ENCODE data around the gene MEGF9. TPM values are rescaled to one million over a fixed set of nuclear protein-coding genes. Genes with fewer than 3 reads are reported as not detected.

MEGF9 gene
- total RNA-seq, 2 experiments from 2014 or later, result 6.3 to 6.7 TPM

DNA sequence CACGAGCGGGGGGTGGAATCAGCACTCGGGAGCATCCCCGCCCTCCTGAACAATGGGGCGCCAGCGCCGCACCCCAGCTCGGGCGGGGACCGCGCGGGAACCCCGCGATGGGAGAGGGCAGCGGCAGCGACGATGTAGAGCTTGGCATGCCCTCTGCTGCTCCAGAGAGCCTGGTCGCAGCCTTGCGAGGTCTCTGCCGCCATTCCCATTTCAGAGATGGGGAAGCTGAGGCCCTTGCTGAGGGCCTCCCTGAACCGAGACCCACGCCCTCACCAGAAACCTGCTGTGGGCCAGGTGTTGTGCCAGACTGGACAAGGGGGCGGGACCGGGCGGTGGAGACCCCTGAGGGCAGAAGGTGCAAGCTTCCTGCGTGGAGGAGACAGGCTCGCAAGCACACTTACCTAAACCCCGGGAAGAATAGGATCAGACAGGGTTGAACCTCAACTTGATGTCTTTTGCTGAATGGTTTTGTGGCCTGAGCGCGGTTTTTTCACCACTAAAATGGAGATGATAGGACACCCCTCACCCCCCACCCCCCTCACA lies 647 bp upstream of the MEGF9 start:
- no peaks in the 10 kb centered on the region for H3K27me3 Mint-ChIP-seq (ENCODE audit: low read depth)
- POLR2A ChIA-PET, result interaction anchor here (1.2 kb wide), 1 partner anchor 407 kb away, joined by 3 read pairs; no protein-coding TSS in a partner anchor
- ATAC-seq (no peak), DNase-seq (no peak)
- H3K4me3 Mint-ChIP-seq, result peak overlapping the region; percentile 78
- H3K36me3 Mint-ChIP-seq (ENCODE audit: low read depth), result no peaks in the 10 kb centered on the region
- CTCF ChIA-PET, result interaction anchor here (0.7 to 1.5 kb wide), 5 partner anchors 10 to 345 kb away, joined by 3 to 6 read pairs (median 3); no protein-coding TSS in a partner anchor
- H3K27ac Mint-ChIP-seq, result peak overlapping the region; percentile 80
- H3K4me1 Mint-ChIP-seq (ENCODE audit: low read depth), result peaks cover 37% of the 10 kb centered on the region
- no peaks in the 10 kb centered on the region for H3K9me3 Mint-ChIP-seq (ENCODE audit: insufficient read depth)

DNA sequence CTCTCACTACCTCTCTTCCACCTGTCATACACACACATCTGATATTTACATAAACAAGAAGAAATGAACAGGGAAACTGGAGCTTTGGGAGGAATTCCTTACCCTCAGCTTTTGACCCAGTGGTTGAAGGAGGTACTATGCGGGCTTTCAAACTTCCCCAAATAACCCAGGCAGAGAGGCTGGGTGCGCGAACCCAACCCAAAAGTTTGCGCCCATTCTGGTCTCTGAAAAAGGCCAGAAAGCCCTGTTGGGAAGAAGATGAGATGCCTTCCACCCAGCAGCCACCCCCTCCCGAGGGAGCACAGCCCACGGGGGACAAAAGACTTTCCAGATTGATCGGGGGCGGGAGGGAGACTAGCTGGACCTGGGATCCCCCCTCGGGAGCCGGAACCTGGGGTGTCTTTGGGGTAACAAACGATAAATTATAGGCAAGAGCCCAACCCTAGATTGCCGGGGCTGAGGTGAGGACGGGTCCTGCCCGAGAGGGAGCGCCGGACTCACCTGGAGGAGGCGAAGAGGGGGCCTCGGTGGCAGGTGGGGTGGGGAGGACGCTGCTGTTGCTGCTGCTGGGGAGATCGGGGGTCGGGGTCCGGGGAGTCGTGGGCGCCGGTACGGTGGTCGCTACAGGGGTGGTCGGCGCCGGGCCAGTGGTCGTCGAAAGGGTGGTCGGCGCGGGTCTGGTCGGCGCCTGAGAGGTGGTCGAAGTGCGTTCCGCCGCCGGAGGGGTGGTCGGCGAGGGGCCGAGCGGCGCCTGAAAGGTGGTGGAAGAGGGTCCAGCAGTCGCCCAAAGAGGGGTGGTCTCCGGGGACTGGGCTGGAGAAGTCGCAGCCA lies 798 bp downstream of the MEGF9 start:
- Mint-ChIP-seq H3K4me1 (ENCODE audit: low read depth) (peaks cover 43% of the 10 kb centered on the region), H3K36me3 (ENCODE audit: low read depth) (no peaks in the 10 kb centered on the region), H3K27ac (peak overlapping the region; percentile 70), H3K9me3 (ENCODE audit: insufficient read depth) (no peaks in the 10 kb centered on the region), H3K27me3 (ENCODE audit: low read depth) (no peaks in the 10 kb centered on the region), H3K4me3 (peak overlapping the region; percentile 84)
- no peak for ATAC-seq
- CTCF ChIA-PET, result interaction anchor here (0.8 to 1.4 kb wide), 2 partner anchors 16 to 346 kb away, joined by 3 read pairs; no protein-coding TSS in a partner anchor
- DNase-seq, result no peak
- POLR2A ChIA-PET, result interaction anchor here (0.6 to 0.9 kb wide), 2 partner anchors 134 to 776 kb away, joined by 3 to 5 read pairs; partner anchors contain the start of gene CDK5RAP2

DNA sequence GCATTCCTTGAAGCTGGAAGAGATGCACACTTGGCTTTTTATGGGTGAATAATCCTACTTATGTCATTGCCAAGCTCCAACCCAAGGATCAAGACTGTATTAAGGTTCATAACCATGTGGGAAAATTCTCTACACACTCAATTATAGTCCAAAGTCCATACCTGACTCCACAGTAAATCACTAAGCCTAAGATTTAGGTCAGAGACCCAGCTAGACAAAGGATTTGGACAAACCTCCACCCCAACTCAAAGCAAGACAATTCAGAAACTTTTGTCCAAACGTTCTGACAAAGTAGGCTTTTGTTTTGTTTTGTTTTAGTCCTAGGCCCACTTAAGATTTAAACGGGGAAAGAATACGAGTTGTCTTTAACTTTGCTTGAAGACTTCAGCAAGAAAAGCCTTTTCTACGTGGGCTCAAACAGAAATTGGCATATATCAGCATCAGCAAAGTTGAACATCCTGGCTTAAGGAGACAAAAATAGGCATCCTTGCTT lies 1.7 kb downstream of the MEGF9 start:
- H3K27me3 Mint-ChIP-seq (ENCODE audit: low read depth), result no peaks in the 10 kb centered on the region
- peak overlapping the region; percentile 70 for H3K27ac Mint-ChIP-seq
- no peaks in the 10 kb centered on the region for H3K36me3 Mint-ChIP-seq (ENCODE audit: low read depth)
- peaks cover 43% of the 10 kb centered on the region for H3K4me1 Mint-ChIP-seq (ENCODE audit: low read depth)
- DNase-seq (no peak), ATAC-seq (no peak)
- POLR2A ChIA-PET, result interaction anchor here (0.5 to 0.9 kb wide), 3 partner anchors 133 to 777 kb away, joined by 3 to 5 read pairs (median 3); partner anchors contain the start of gene CDK5RAP2
- peak overlapping the region; percentile 84 for H3K4me3 Mint-ChIP-seq
- CTCF ChIA-PET, result interaction anchor here (0.8 to 1.4 kb wide), 3 partner anchors 17 to 347 kb away, joined by 3 to 9 read pairs (median 3); no protein-coding TSS in a partner anchor
- H3K9me3 Mint-ChIP-seq (ENCODE audit: insufficient read depth), result no peaks in the 10 kb centered on the region

DNA sequence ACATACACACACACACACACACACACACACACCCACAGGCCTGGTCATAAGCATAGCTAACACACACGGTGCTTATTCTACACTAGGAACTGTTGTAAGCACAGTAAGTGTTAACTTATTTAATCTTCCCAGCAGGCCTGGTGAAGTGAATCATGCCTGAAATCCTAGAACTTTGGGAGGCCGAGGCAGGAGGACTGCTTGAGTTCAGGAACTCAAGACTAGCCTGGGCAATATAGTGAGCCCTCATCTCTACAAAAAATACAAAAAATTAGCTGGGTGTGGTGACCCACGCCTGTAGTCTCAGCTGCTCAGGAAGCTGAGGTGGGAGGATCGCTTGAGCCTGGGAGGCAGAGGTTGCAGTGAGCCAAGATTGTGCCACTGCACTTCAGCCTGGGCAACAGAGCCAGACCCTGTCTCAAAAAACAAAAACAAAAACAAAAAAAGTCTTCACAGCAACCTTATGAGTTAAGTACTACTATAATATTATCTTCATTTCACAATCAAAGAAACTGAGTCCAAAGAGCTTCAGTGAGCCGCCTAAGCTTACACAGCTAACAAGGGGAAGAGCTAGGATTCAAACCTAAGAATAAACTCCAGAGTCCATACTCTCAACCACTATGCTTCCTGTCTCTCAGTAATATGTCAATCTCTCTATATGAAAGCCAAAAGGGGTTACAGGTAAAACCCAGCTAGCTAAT lies 2.3 kb downstream of the MEGF9 start:
- Mint-ChIP-seq H3K9me3 (ENCODE audit: insufficient read depth) (no peaks in the 10 kb centered on the region), H3K4me1 (ENCODE audit: low read depth) (peaks cover 43% of the 10 kb centered on the region), H3K27ac (peak overlapping the region; percentile 47), H3K27me3 (ENCODE audit: low read depth) (no peaks in the 10 kb centered on the region), H3K4me3 (peak overlapping the region; percentile 84), H3K36me3 (ENCODE audit: low read depth) (no peaks in the 10 kb centered on the region)
- ChIA-PET POLR2A (interaction anchor here (0.5 kb wide), 1 partner anchor 212 kb away, joined by 3 read pairs; no protein-coding TSS in a partner anchor), CTCF (interaction anchor here (0.5 to 1.5 kb wide), 4 partner anchors 18 to 364 kb away, joined by 3 to 9 read pairs (median 4); no protein-coding TSS in a partner anchor)
- ATAC-seq (no peak), DNase-seq (no peak)

DNA sequence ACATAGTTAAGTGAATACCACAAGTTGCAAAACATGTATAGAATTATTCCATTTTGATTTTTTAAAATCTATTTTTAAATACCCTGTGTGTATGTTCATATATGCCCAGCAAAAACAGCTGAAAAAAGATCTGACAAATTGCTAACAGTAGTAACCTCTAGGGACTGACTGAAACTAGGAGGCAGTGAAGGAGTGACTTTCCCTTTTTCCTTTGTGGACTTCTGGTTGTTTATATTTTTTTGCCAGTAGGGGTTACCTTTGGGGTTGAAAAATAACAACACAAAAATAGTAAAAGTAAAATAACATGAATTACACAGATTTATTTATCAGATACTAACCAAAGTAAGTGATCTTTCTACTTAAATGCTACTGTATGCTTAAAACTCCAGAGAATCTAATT lies 2.9 kb downstream of the MEGF9 start:
- ChIA-PET POLR2A (no interaction called here), CTCF (interaction anchor here (0.5 to 1.5 kb wide), 2 partner anchors 30 to 365 kb away, joined by 3 to 5 read pairs; no protein-coding TSS in a partner anchor)
- ATAC-seq (no peak), DNase-seq (no peak)
- Mint-ChIP-seq H3K4me1 (ENCODE audit: low read depth) (peaks cover 43% of the 10 kb centered on the region), H3K4me3 (no peak overlapping the region), H3K9me3 (ENCODE audit: insufficient read depth) (no peaks in the 10 kb centered on the region), H3K27me3 (ENCODE audit: low read depth) (no peaks in the 10 kb centered on the region), H3K36me3 (ENCODE audit: low read depth) (no peaks in the 10 kb centered on the region), H3K27ac (no peak overlapping the region)

DNA sequence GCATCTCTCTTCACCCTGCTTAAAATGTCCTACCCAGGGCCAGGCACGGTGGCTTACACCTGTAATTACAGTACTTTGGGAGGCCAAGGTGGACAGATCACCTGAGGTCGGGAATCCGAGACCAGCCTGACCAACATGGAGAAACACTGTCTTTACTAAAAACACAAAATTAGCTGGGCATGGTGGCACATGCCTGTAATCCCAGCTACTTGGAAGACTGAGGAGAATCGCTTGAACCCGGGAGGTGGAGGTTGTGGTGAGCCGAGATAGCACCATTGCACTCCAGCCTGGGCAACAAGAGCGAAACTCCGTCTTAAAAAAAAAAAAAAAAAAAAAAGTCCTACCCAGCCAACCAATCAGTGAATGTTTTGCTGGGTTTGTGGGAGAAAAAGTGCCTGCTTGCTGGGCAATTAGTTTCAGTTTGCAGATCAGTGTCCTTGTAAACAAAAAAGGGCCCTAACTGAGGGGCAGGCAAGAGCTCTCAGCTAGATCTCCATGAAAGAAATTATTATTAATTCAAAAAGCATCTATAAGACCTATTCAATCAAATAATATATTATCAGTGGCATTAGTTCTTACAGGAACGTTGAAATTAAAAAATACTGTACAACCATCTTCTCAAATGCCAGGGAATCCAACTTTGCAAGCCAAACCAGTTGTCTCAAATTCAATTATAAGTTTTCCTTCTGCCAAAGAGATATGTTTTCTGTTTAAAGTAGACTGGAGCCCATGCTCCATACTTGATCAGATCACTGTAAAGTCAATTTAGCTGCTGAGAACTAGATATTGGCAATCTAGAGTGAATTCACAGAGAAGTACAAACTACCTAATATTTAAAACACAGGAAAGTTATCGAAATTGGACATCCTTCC lies 3.9 kb downstream of the MEGF9 start:
- POLR2A ChIA-PET, result interaction anchor here (0.6 kb wide), 1 partner anchor 71 kb away, joined by 3 read pairs; no protein-coding TSS in a partner anchor
- no peaks in the 10 kb centered on the region for H3K9me3 Mint-ChIP-seq (ENCODE audit: insufficient read depth)

DNA sequence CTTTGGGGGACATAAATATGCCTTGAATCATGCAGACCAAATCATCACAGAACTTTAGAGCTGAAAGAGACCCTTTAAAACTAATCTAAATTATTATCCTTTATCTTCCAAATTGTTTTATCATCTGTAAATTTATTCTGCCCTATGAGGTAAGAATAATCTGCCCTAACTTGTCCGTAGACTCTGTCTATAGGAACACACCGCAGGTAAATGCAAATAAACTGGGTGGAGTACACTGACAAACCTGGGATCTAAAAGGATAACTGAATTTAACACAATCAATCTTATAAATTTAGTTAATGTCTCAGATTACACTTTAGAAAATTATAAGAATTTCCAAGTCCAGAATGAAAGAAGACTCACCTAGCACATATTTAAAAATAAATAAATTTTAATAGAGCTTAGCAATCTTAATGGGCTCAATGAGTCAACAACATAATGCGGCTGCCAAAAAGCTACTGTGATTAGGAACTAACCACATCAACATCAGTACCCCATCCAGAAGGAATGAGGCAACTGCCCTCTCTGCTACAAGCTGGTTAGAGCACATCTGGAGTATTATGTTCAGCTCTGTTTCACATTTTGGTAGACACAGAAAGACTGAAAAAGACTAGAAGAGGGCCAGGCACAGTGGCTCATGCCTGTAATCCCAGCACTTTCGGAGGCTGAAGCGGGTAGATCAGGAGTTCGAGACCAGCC lies 5.6 kb downstream of the MEGF9 start:
- DNase-seq (no peak), ATAC-seq (no peak)
- Mint-ChIP-seq H3K9me3 (ENCODE audit: insufficient read depth) (no peaks in the 10 kb centered on the region), H3K4me1 (ENCODE audit: low read depth) (peaks cover 39% of the 10 kb centered on the region), H3K27me3 (ENCODE audit: low read depth) (no peaks in the 10 kb centered on the region), H3K27ac (no peak overlapping the region), H3K36me3 (ENCODE audit: low read depth) (peaks cover 2% of the 10 kb centered on the region), H3K4me3 (no peak overlapping the region)
- POLR2A ChIA-PET, result no interaction called here
- CTCF ChIA-PET, result interaction anchor here (0.9 to 1.9 kb wide), 2 partner anchors 11 to 13 kb away, joined by 3 to 8 read pairs; no protein-coding TSS in a partner anchor

More for the DNA sequence above, 3.9 kb downstream of the MEGF9 start:
- no peaks in the 10 kb centered on the region for H3K27me3 Mint-ChIP-seq (ENCODE audit: low read depth)
- H3K36me3 Mint-ChIP-seq (ENCODE audit: low read depth), result no peaks in the 10 kb centered on the region
- no peak for ATAC-seq
- H3K27ac Mint-ChIP-seq, result peak overlapping the region; percentile 68
- peaks cover 43% of the 10 kb centered on the region for H3K4me1 Mint-ChIP-seq (ENCODE audit: low read depth)
- peak overlapping the region; percentile 62 for H3K4me3 Mint-ChIP-seq
- DNase-seq, result peak; percentile 39
- CTCF ChIA-PET, result interaction anchor here (1.5 kb wide), 2 partner anchors 11 to 366 kb away, joined by 3 read pairs; no protein-coding TSS in a partner anchor

DNA sequence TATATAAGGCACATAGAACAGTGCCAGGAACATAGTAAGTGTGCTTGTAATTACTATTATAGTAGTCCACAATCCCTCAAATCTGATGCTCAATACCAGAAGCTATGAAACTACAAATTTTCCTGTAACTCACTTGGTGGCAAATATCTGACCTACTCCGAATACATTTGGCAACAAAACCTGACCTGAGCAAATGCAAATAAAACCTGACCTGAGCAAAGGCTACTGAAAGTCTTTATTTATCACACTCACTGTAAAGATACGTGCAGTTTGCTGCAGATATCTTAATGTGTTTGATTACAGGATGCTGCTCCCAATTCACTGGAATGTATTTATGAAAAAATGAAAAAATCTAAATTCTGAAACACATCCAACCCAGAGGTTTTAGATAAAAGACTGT lies 7.1 kb downstream of the MEGF9 start:
- CTCF ChIA-PET, result interaction anchor here (1.4 to 1.7 kb wide), 2 partner anchors 48 to 353 kb away, joined by 3 read pairs; no protein-coding TSS in a partner anchor

DNA sequence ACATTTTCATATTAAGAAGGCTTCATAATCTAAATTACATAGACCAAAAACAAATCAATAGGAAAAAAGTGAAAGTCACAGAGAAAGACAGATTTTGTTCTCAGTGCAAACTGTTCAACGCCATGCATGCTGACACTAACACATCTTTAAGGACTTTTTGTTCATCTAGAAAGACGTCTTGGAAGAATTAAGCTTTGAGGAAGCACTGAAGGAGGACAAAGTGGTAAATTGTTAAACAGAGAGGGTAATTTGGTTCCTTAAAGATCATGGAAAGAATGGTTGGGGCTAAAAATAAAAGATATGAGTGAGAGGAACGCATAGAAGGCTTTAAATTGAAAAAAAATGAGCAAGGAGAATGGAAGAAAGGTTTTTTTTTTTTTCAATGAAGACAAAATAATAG lies 9.1 kb downstream of the MEGF9 start:
- ChIA-PET CTCF (interaction anchor here (1.7 kb wide), 1 partner anchor 355 kb away, joined by 3 read pairs; no protein-coding TSS in a partner anchor), POLR2A (no interaction called here)
- DNase-seq (no peak), ATAC-seq (no peak)
- Mint-ChIP-seq H3K27me3 (ENCODE audit: low read depth) (no peaks in the 10 kb centered on the region), H3K27ac (no peak overlapping the region), H3K4me1 (ENCODE audit: low read depth) (peaks cover 7% of the 10 kb centered on the region), H3K4me3 (no peak overlapping the region), H3K9me3 (ENCODE audit: insufficient read depth) (no peaks in the 10 kb centered on the region), H3K36me3 (ENCODE audit: low read depth) (peaks cover 2% of the 10 kb centered on the region)

More for the DNA sequence above, 7.1 kb downstream of the MEGF9 start:
- Mint-ChIP-seq H3K9me3 (ENCODE audit: insufficient read depth) (no peaks in the 10 kb centered on the region), H3K27me3 (ENCODE audit: low read depth) (no peaks in the 10 kb centered on the region), H3K4me1 (ENCODE audit: low read depth) (peaks cover 25% of the 10 kb centered on the region), H3K4me3 (no peak overlapping the region), H3K27ac (no peak overlapping the region), H3K36me3 (ENCODE audit: low read depth) (peaks cover 2% of the 10 kb centered on the region)
- POLR2A ChIA-PET, result no interaction called here
- ATAC-seq (no peak), DNase-seq (no peak)

DNA sequence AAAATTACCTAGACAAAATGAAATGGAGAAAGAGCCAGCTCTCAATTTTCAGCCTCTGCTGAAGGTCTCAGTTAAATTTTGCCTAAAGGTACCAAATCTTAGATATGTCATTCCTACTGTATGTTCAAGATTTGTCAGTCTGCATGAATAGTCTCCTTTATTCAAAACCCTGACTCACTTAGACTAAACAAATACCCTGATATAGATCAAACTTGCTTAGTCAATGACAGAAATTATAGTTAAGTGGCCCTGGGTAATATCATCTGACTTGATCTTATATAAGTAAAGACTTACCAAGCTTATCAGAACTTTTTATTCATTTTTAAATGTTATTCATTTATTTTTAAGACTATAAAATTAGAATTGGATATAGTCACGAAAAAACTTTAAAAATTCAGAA lies 12.2 kb downstream of the MEGF9 start:
- no peaks in the 10 kb centered on the region for H3K9me3 Mint-ChIP-seq (ENCODE audit: insufficient read depth)
- no peak overlapping the region for H3K27ac Mint-ChIP-seq
- no peaks in the 10 kb centered on the region for H3K4me1 Mint-ChIP-seq (ENCODE audit: low read depth)
- POLR2A ChIA-PET, result no interaction called here
- no peaks in the 10 kb centered on the region for H3K27me3 Mint-ChIP-seq (ENCODE audit: low read depth)
- CTCF ChIA-PET, result interaction anchor here (0.9 kb wide), 1 partner anchor 82 kb away, joined by 3 read pairs; no protein-coding TSS in a partner anchor
- H3K36me3 Mint-ChIP-seq (ENCODE audit: low read depth), result peaks cover 2% of the 10 kb centered on the region
- DNase-seq (no peak), ATAC-seq (no peak)
- no peak overlapping the region for H3K4me3 Mint-ChIP-seq
